A673 (cell line): ENCODE results near the gene GSG1L2.

Experiments
- EZH2 ChIP-seq: fragments of 200-600 bp; sonication (generic); IDR thresholded peaks from 2 replicates; pipeline ENCODE4 v1.6.1; 2017; ENCODE audit warnings: borderline replicate concordance, low read depth, mild to moderate bottlenecking, mixed read lengths, antibody characterized with exemption, low read length; ENCODE audit not compliant: poor library complexity, severe bottlenecking
- TF ChIP-seq, protein P1 (sequence below): fragments of 300-800, 200-600 bp; sonication (generic); conservative IDR thresholded peaks from 2 replicates; pipeline ENCODE4 v1.5.1; 2017; ENCODE audit warnings: low read depth, mild to moderate bottlenecking, antibody characterized with exemption, low read length, moderate library complexity, mixed read lengths

- TF ChIP-seq, protein P1, sequence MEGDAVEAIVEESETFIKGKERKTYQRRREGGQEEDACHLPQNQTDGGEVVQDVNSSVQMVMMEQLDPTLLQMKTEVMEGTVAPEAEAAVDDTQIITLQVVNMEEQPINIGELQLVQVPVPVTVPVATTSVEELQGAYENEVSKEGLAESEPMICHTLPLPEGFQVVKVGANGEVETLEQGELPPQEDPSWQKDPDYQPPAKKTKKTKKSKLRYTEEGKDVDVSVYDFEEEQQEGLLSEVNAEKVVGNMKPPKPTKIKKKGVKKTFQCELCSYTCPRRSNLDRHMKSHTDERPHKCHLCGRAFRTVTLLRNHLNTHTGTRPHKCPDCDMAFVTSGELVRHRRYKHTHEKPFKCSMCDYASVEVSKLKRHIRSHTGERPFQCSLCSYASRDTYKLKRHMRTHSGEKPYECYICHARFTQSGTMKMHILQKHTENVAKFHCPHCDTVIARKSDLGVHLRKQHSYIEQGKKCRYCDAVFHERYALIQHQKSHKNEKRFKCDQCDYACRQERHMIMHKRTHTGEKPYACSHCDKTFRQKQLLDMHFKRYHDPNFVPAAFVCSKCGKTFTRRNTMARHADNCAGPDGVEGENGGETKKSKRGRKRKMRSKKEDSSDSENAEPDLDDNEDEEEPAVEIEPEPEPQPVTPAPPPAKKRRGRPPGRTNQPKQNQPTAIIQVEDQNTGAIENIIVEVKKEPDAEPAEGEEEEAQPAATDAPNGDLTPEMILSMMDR = no peak
- no peak for TF ChIP-seq EZH2
Observed at GRCh38 chr17:9855036-9855435, 33.2 kb upstream of the GSG1L2 start.
